ENCODE results near the gene PALM2AKAP2.
"Not testable (repeated sequence)": the region's sequence is repeated elsewhere in the genome, so short reads cannot be mapped to it uniquely, and the experiment has no call there.

Gene PALM2AKAP2

GRCh38 chr9:109811876-109812275, 31.9 kb downstream of the PALM2AKAP2 start:
- DNase-seq = no peak

GRCh38 chr9:109812331-109812730, 32.3 kb downstream of the PALM2AKAP2 start:
- DNase-seq = no peak

DNA sequence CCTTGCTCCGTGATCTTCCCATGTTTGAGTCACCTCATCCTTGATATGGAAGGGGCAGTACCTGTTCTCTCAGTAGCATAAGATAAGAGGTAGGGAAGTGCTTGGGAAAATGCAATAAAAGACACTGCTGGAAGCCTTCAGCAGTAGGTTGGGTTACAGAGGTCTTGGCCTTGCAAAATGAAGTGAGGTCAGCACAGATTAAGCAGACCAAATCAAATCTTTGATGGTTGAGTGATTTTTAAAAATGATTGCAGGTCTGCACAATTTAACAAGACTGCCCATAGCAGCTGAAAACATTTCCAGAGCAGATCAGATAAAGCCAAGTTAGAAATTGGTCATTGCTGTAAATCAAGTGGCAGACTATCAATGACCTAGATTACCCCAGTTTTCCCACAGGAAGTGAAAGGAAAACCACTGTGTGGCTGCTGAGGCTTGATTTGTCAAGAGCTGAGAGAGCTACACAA, 32.9 kb downstream of the PALM2AKAP2 start:
- no peak for DNase-seq

DNA sequence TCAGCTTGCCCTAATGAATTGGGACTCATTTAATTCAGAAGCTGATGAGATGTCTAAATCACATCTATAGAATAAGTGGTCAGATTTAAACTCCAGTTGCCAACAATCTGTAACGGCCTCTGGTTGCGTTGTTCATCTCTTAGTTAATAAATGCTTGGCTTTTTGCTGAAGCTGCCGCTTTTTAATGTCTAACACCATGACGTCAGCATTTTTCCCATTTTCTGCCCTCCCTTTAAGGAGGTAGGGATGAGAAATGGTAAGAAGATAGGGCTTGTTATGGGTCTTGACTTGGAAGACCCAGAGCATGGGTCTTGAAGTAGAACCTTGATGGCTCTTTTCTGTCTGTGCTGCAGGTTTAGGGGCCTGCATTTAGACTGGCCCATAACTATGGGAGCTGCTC, 33.3 kb downstream of the PALM2AKAP2 start:
- no peak for DNase-seq

- no peak for DNase-seq
These were observed 33.8 kb downstream of the PALM2AKAP2 start for GRCh38 chr9:109813829-109814228.

DNA sequence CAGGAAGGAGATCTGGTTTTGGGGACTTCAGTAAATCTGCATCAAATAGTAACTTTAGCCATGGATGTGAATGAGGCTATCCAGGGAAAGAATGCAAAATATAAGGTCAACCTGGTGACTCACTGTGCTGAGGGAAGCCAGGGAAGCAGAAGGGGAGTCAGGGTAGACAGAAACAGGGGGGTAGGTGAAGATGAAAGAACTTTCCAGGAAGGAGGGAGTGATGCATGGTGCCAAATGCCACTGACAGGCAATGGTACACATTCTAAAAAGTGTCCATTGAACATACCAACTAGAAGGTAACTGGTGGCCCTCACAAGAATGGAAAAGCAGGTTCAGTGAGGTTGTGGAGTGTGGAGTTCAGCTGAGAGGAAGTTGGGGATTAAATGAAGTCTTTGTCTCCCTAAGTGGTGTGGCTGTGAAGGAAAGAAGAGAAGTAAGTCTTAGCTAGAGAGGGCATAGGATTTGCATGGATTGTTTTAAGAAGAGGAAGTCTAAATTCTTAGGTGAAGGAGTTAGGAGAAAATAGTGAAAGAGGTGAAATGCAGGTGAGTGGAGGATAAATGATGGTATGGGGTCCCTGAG, 35.5 kb downstream of the PALM2AKAP2 start:
- no peak for DNase-seq

- DNase-seq = no peak
These were observed 36.5 kb downstream of the PALM2AKAP2 start for GRCh38 chr9:109816490-109816889.

DNA sequence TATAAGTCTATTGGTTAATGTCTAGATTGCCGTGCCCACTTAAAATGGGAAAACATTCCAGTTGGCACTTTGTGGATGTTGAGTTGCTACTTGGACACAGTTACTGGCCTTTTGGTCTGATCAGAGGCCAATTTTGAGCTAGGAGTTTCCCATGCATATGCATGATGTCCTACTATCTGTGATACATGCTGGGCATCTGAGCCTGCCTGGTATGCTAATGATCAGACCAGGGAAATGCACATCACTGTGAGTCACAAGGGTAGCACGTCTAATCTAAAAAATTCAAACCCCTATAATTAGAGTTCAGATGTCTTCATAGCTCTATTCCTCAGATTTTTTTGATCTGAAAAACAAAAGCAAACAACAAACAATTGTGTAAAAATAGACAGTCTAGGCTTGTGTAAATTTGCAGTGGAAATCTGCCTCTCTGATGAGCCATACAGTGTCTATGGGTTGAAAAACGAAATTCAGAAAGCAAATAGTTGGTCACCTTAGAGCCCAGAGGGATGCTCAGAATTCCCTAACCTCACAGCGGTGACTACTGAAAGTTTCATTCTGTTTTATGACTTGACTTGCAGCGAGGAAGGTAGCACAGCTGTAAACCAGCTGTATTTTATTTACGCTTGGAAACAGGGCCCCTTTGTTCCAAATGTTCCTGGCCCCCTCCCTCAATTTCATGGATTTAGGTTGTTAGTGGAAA, 37.3 kb downstream of the PALM2AKAP2 start:
- no peak for DNase-seq

- DNase-seq = peak; percentile 32
These were observed 38.0 kb downstream of the PALM2AKAP2 start for GRCh38 chr9:109817846-109818472.

DNA sequence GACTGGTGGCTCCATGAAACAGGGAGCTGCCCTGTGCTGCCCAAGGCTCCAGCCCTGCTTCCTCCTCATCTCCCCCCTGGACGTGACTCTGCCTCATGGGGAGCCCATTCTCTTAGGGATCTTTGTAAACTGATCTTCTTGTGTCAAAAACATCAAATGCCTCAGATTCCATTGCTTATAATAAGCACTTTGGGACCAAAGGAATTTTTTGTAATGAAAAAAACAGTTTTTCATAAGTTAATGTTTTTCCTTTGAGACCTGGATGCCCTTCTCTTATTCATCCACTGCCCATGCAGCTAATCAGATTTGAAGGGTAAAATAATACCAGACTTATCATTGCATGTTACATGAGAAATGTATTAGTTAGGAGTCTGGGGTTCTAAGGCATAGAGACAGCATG, 41.7 kb downstream of the PALM2AKAP2 start:
- DNase-seq = no peak

GRCh38 chr9:109825383-109825782, 45.4 kb downstream of the PALM2AKAP2 start:
- DNase-seq = not testable (repeated sequence)

DNA sequence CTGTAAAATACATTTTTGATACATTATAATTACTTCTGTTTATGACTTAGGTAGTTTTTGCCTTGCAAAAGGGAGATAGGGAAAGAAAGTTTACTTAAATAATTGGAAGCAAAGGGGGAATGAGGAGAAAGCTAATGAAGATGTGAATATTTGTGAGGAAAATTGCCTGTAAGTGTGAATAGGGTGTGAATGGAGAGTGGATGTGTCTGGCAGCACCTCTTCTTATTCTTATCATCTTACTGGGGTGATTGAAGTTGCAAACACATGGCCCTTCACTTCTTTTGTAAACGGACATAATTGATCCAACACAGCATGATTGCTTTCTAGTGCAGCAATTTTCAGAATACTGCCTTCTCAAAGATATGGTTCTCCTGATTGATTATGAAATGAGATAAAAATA, 46.6 kb downstream of the PALM2AKAP2 start:
- DNase-seq = no peak

DNA sequence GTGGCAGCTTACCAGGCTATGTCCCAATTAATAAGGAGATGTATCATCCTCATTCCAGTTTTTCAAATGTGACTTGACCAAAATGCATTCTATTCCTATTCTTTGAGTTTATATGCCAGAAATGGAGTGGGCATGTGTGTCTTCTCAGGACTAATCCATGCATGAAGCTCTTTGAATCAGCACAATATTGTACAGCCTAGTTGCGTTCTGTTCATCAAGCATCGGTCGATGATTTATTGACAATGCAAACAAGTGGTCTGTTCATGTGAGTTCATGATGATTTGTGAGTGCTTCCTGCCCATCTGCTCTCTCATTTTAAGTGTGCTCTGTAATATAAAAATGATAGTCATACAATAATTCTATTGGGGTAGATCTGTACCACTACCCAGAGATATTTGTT, 48.3 kb downstream of the PALM2AKAP2 start:
- no peak for DNase-seq

All from stimulated activated CD4-positive, alpha-beta T cell treated with anti-CD3 and anti-CD28 coated beads, Interleukin-1b, Interleukin-23, amount 100 ng/mL, for 48 hours (primary cell).